Vagina (tissue), 2 donors: Measurements from ENCODE around the gene DIP2B. TPM values are rescaled to one million over a fixed set of nuclear protein-coding genes. Genes with fewer than 3 reads are reported as not detected.
A peak's percentile ranks its signal among the peaks of the same experiment; 100 is the strongest.

Source experiments
- DNase-seq, 2 donors: peaks; one replicate each; pipeline ENCODE4 v3.0.0-alpha.2; 2017; ENCODE audit errors: extremely low spot score in 2 of 2
- H3K27ac ChIP-seq: fragments of 200-600 bp; sonication (generic); one replicate; pipeline ENCODE4 v1.5.1; 2019
- H3K27me3 ChIP-seq: fragments of 200-600 bp; sonication (generic); one replicate; pipeline ENCODE4 v1.5.1; 2019
- H3K36me3 ChIP-seq, 2 donors: fragments of 200-600 bp; sonication (generic); one replicate each; pipeline ENCODE4 v1.5.1; 2017 to 2019
- H3K4me1 ChIP-seq: fragments of 200-600 bp; sonication (generic); one replicate; pipeline ENCODE4 v1.5.1; 2019
- H3K4me3 ChIP-seq, 2 donors: fragments of 200-600 bp; sonication (generic); 1 replicate in 1 of 2; 2 replicates in 1 of 2; pipeline ENCODE4 v1.5.1; 2016 to 2019
- H3K9me3 ChIP-seq: fragments of 200-600 bp; sonication (generic); one replicate; pipeline ENCODE4 v1.5.1; 2019
- CTCF ChIP-seq, 3 experiments: fragments of 450-650 bp in 2 of 3; fragments of 200-600 bp in 1 of 3; sonication (generic) in 1 of 3; IDR thresholded peaks; one replicate each; pipeline ENCODE4 v1.5.1; 2017 to 2019; ENCODE audit warnings: antibody characterized with exemption in 3 of 3, mild to moderate bottlenecking in 2 of 3, moderate library complexity in 2 of 3
- POLR2A ChIP-seq, 2 donors: fragments of 450-650 bp; IDR thresholded peaks; one replicate each; pipeline ENCODE4 v1.6.1; 2017; ENCODE audit warnings: antibody characterized with exemption in 2 of 2, mild to moderate bottlenecking in 2 of 2, moderate library complexity in 2 of 2
- POLR2AphosphoS5 ChIP-seq, 2 donors: sonication (generic); formaldehyde crosslinking; IDR thresholded peaks; one replicate each; pipeline ENCODE4 v1.9.0; 2017; ENCODE audit warnings: antibody characterized with exemption in 2 of 2, mild to moderate bottlenecking in 2 of 2, low read depth in 1 of 2; ENCODE audit not compliant: insufficient read depth in 1 of 2
- intact Hi-C: fragments of 100-400 bp; cut with DNase I; formaldehyde crosslinking; loops from one replicate; pipeline ENCODE4 v1.15.1; 2023
- total RNA-seq: library from RNA; depleted of rRNA; stranded (reverse); fragments of >200 nt; gene quantifications from one replicate; pipeline ENCODE4 v1.2.3, GENCODE V29; 2016

DIP2B gene
- total RNA-seq = 32.2 TPM

GRCh38 chr12:50504798-50505674, at the start of gene DIP2B:
Gene DIP2B, plus strand, starts transcription at chr12:50504985. Its CDS starts 156 bp downstream, at chr12:50505141.
- H3K4me3 ChIP-seq = peak within 1 kb of the TSS; percentile 88 to 90
- no peaks in the 10 kb centered on the region for H3K9me3 ChIP-seq
- TF ChIP-seq CTCF (IDR thresholded peaks at IDR 0.05) (peak; percentile 97 to 98 (median 97)), POLR2A (IDR thresholded peaks at IDR 0.05) (peak in 1 of 2 donors; percentile 41), POLR2AphosphoS5 (IDR thresholded peaks at IDR 0.05; ENCODE audit: insufficient read depth in 1 of 2, low read depth in 1 of 2) (peak in 1 of 2 donors; percentile 52)
- H3K27me3 ChIP-seq = no peaks in the 10 kb centered on the region
- intact Hi-C loops = loop anchor here (5.0 kb wide), 1 partner anchor 132 kb away; no protein-coding TSS in a partner anchor
- DNase-seq = peak in 1 of 2 donors; percentile 93
- peak within 1 kb of the TSS; percentile 98 for H3K27ac ChIP-seq
- peaks cover 49% of the 10 kb centered on the region for H3K4me1 ChIP-seq
- no peaks in the 10 kb centered on the region for H3K36me3 ChIP-seq

- Histone ChIP-seq H3K4me1 (no peaks in the 10 kb centered on the region), H3K9me3 (no peaks in the 10 kb centered on the region), H3K4me3 (no peak overlapping the region), H3K27me3 (no peaks in the 10 kb centered on the region), H3K27ac (no peak overlapping the region), H3K36me3 (peaks cover 0 to 24% of the 10 kb centered on the region in 2 donors)
- no peak for TF ChIP-seq POLR2AphosphoS5 (IDR thresholded peaks at IDR 0.05; ENCODE audit: insufficient read depth in 1 of 2, low read depth in 1 of 2)
- no peak for TF ChIP-seq POLR2A (IDR thresholded peaks at IDR 0.05)
- no peak for TF ChIP-seq CTCF (IDR thresholded peaks at IDR 0.05)
- no peak for DNase-seq
- intact Hi-C loops = no loop called here
Measured at GRCh38 chr12:50458606-50459005, 46.2 kb upstream of the DIP2B start.

- no peak overlapping the region for H3K4me3 ChIP-seq
- H3K9me3 ChIP-seq = no peaks in the 10 kb centered on the region
- H3K36me3 ChIP-seq = peaks cover 0 to 78% of the 10 kb centered on the region in 2 donors
- no peak for TF ChIP-seq CTCF (IDR thresholded peaks at IDR 0.05)
- no peak for TF ChIP-seq POLR2A (IDR thresholded peaks at IDR 0.05)
- TF ChIP-seq POLR2AphosphoS5 (IDR thresholded peaks at IDR 0.05; ENCODE audit: insufficient read depth in 1 of 2, low read depth in 1 of 2) = no peak
- no peaks in the 10 kb centered on the region for H3K27me3 ChIP-seq
- intact Hi-C loops = no loop called here
- no peaks in the 10 kb centered on the region for H3K4me1 ChIP-seq
- no peak for DNase-seq
- no peak overlapping the region for H3K27ac ChIP-seq
Measured at GRCh38 chr12:50467439-50467838, 37.3 kb upstream of the DIP2B start.

GRCh38 chr12:50477241-50477832, 27.4 kb upstream of the DIP2B start:
- Histone ChIP-seq H3K9me3 (no peaks in the 10 kb centered on the region), H3K4me3 (no peak overlapping the region), H3K27me3 (no peaks in the 10 kb centered on the region), H3K27ac (no peak overlapping the region), H3K36me3 (peaks cover 0 to 50% of the 10 kb centered on the region in 2 donors), H3K4me1 (no peaks in the 10 kb centered on the region)
- intact Hi-C loops = no loop called here
- DNase-seq = no peak
- TF ChIP-seq CTCF (IDR thresholded peaks at IDR 0.05) (no peak), POLR2A (IDR thresholded peaks at IDR 0.05) (no peak), POLR2AphosphoS5 (IDR thresholded peaks at IDR 0.05; ENCODE audit: insufficient read depth in 1 of 2, low read depth in 1 of 2) (no peak)
